WTC11 (cell line): Measurements from ENCODE around the gene ITSN1.

ENCODE experiments used
- CTCF ChIP-seq: fragments of 200-600 bp; IDR thresholded peaks from 2 replicates; pipeline ENCODE4 v1.8.0; 2022; ENCODE audit warnings: antibody characterized with exemption
- NFE2L1 ChIP-seq: sonication (generic); formaldehyde crosslinking; IDR thresholded peaks from 2 replicates; pipeline ENCODE4 v1.8.1; 2023; ENCODE audit warnings: missing genetic modification reagents

- no peak for TF ChIP-seq NFE2L1 (CRISPR knock-in tag)
- no peak for TF ChIP-seq CTCF
These were observed 121.2 kb downstream of the ITSN1 start for GRCh38 chr21:33763582-33763899.
